Posterior vena cava (tissue), 2 donors: ENCODE results near the gene ZNF320. TPM values are rescaled to one million over a fixed set of nuclear protein-coding genes. Genes with fewer than 3 reads are reported as not detected.
"Not testable (repeated sequence)": the region's sequence is repeated elsewhere in the genome, so short reads cannot be mapped to it uniquely, and the experiment has no call there.

ENCODE experiments used
- DNase-seq: peaks from one replicate; pipeline ENCODE4 v3.0.0-alpha.2; 2020; ENCODE audit warnings: low spot score
- intact Hi-C, 2 donors: fragments of 100-400 bp; cut with DNase I; formaldehyde crosslinking; loops; one replicate each; pipeline versions ENCODE4 v1.14.1 to v1.14.2; 2022 to 2023
- total RNA-seq, 2 donors: library from RNA; stranded (reverse); fragmentation: NEBNext Ultra II Directional; extraction: Animal tissue kit (Norgen Biotek cat#: 25700); gene quantifications; one replicate each; pipeline ENCODE4 v1.2.1, GENCODE V29; 2021
- donor health status: DM: yes; HTN: yes; CAD: no.
- donor health status: DM: yes; HTN: yes; CAD: no.

The ZNF320 gene
- total RNA-seq, 2 donors from 2014 or later = 7.5 to 8.2 TPM

- intact Hi-C loops, DNase-seq: not testable (repeated sequence)
Observed at GRCh38 chr19:52856540-52857377, 40.7 kb downstream of the ZNF320 start.

Other genes with a start within 250 kb of the ZNF320 start
- 10 to 100 TPM; 15.0 to 17.1 TPM for gene ZNF611, start 162.6 kb downstream of the ZNF320 start, total RNA-seq
- gene ZNF600, start 110.8 kb downstream of the ZNF320 start, total RNA-seq = 1 to 10 TPM; 6.8 to 7.0 TPM
- gene ZNF28, start 76.0 kb downstream of the ZNF320 start, total RNA-seq = 10 to 100 TPM; 11.4 to 12.4 TPM
- gene ZNF468, start 40.0 kb downstream of the ZNF320 start, total RNA-seq = 10 to 100 TPM in 1 of 2 donors, 1 to 10 TPM in 1; 9.8 to 12.4 TPM
- 1 to 10 TPM; 2.6 to 3.2 TPM for gene ZNF888, start 25.8 kb upstream of the ZNF320 start, total RNA-seq
- gene ZNF816, start 65.2 kb upstream of the ZNF320 start, total RNA-seq = 1 to 10 TPM; 6.4 to 9.7 TPM
- gene ERVV-1, start 116.3 kb upstream of the ZNF320 start, total RNA-seq = not detected
- not detected for gene ERVV-2, start 147.1 kb upstream of the ZNF320 start, total RNA-seq
- gene ZNF160, start 205.8 kb upstream of the ZNF320 start, total RNA-seq = 10 to 100 TPM; 23.1 to 26.2 TPM
- gene ZNF415, start 235.3 kb upstream of the ZNF320 start, total RNA-seq = 10 to 100 TPM in 1 of 2 donors, 1 to 10 TPM in 1; 9.1 to 11.8 TPM